CD4-positive, alpha-beta T cell (primary cell): ENCODE data around the gene EPSTI1. TPM values are rescaled to one million over a fixed set of nuclear protein-coding genes. Genes with fewer than 3 reads are reported as not detected.

Source experiments
- ATAC-seq: fragments of 200-7000 bp; cut with Tn5 transposase; one replicate; pipeline ENCODE4 v1.10.0; 2022; ENCODE audit warnings: mild to moderate bottlenecking; ENCODE audit not compliant: poor library complexity
- CTCF ChIA-PET: fragments of 350-600 bp; sonication (Branson Sonifier 250); formaldehyde crosslinking; loops from one replicate; lab custom pipeline; 2021; ENCODE audit warnings: antibody characterized with exemption, inconsistent platforms; lab: Charles Lee
- POLR2A ChIA-PET: fragments of 350-600 bp; sonication (Branson Sonifier 250); formaldehyde crosslinking; loops from one replicate; lab custom pipeline; 2021; ENCODE audit warnings: antibody characterized with exemption, inconsistent platforms; lab: Charles Lee
- DNase-seq, 14 experiments: peaks; one replicate each; pipeline ENCODE4 v3.0.0-alpha.2; 2013 to 2020; ENCODE audit warnings: mixed read lengths in 2 of 14
- H3K27ac ChIP-seq, 2 donors: one replicate each; pipeline versions ENCODE4 v1.5.1 to v1.7.0; 2013; ENCODE audit warnings: low read length in 2 of 2, low read depth in 1 of 2, mild to moderate bottlenecking in 1 of 2
- H3K27me3 ChIP-seq, 2 experiments: 1 replicate in 1 of 2; 2 replicates in 1 of 2; pipeline versions ENCODE4 v1.6.1 to v1.7.0; 2013; ENCODE audit warnings: low read length in 2 of 2, control low read depth in 1 of 2, mild to moderate bottlenecking in 1 of 2, moderate library complexity in 1 of 2; ENCODE audit not compliant: insufficient read depth in 2 of 2, control insufficient read depth in 1 of 2
- H3K36me3 ChIP-seq: one replicate; pipeline ENCODE4 v1.6.1; 2013; ENCODE audit warnings: low read length, control low read depth; ENCODE audit not compliant: insufficient read depth
- H3K4me1 ChIP-seq: one replicate; pipeline ENCODE4 v1.6.1; 2013; ENCODE audit warnings: low read length, control low read depth; ENCODE audit not compliant: insufficient read depth
- H3K4me3 ChIP-seq: one replicate; pipeline ENCODE4 v1.5.1; 2013; ENCODE audit warnings: mild to moderate bottlenecking, low read length, moderate library complexity
- H3K9me3 ChIP-seq, 2 experiments: 1 replicate in 1 of 2; 2 replicates in 1 of 2; pipeline versions ENCODE4 v1.6.1 to v1.7.0; 2013; ENCODE audit warnings: low read length in 2 of 2, mild to moderate bottlenecking in 2 of 2, control low read depth in 1 of 2, moderate library complexity in 1 of 2; ENCODE audit not compliant: control insufficient read depth in 1 of 2, insufficient read depth in 1 of 2
- H3K27ac Mint-ChIP-seq: one replicate; pipeline ENCODE4 v1.8.0; 2020; ENCODE audit warnings: mixed read lengths
- H3K27me3 Mint-ChIP-seq: one replicate; pipeline ENCODE4 v1.8.0; 2021; ENCODE audit warnings: mixed read lengths
- H3K36me3 Mint-ChIP-seq: one replicate; pipeline ENCODE4 v1.8.0; 2021; ENCODE audit warnings: low read depth, mixed read lengths
- H3K4me1 Mint-ChIP-seq: one replicate; pipeline ENCODE4 v1.8.0; 2021; ENCODE audit warnings: low read depth, mixed read lengths
- H3K4me3 Mint-ChIP-seq: one replicate; pipeline ENCODE4 v1.8.0; 2020; ENCODE audit warnings: mild to moderate bottlenecking, mixed read lengths
- H3K9me3 Mint-ChIP-seq: one replicate; pipeline ENCODE4 v1.8.0; 2020; ENCODE audit warnings: mixed read lengths
- CTCF ChIP-seq: fragments of 200-600 bp; IDR thresholded peaks from one replicate; pipeline ENCODE4 v1.8.0; 2022; ENCODE audit warnings: antibody characterized with exemption, mild to moderate bottlenecking
- intact Hi-C, 2 experiments: fragments of 100-400 bp; cut with DNase I in 1 of 2; cut with micrococcal nuclease in 1 of 2; formaldehyde crosslinking; loops; one replicate each; pipeline versions ENCODE4 v1.15.1 to v1.9.0; 2023 to 2025; cut with DNase I, micrococcal nuclease
- total RNA-seq, 174 experiments: library from RNA in 2 of 174; stranded (reverse) in 2 of 174; gene quantifications; one replicate each; pipeline ENCODE4 v1.2.3 and lab custom pipeline; 2021 to 2026

EPSTI1 gene
- total RNA-seq, 2 experiments from 2014 or later: 23.5 to 24.5 TPM

DNA sequence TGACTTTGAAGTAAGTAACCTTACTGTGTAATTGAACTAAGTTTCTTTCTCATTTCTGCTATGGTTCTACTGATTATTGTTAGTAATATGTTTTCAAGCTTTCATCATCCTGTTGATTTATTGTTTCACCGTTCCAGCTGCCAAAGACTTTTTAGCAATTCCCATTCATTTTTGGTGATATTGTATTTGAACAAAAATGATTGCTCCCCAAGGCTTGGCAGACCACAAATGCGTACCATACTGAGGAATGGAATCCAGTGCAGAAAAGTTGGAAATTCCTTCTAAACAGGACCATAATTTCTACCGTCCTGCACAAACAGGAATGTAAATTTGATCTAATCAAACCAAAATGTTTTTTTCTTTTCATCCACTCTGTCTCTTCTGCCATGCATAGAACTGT lies 10.7 kb downstream of the EPSTI1 start:
- Mint-ChIP-seq H3K9me3 (no peaks in the 10 kb centered on the region), H3K27ac (no peak overlapping the region), H3K27me3 (no peaks in the 10 kb centered on the region), H3K4me1 (peaks cover 56% of the 10 kb centered on the region), H3K4me3 (no peak overlapping the region), H3K36me3 (peaks cover 35% of the 10 kb centered on the region)
- Histone ChIP-seq H3K4me1 (peaks cover 5% of the 10 kb centered on the region), H3K27me3 (no peaks in the 10 kb centered on the region), H3K9me3 (no peaks in the 10 kb centered on the region), H3K27ac (no peak overlapping the region), H3K36me3 (peaks cover 4% of the 10 kb centered on the region), H3K4me3 (no peak overlapping the region)
- no peak for TF ChIP-seq CTCF
- no peak for DNase-seq
- no peak for ATAC-seq
- intact Hi-C loops: no loop called here
- POLR2A ChIA-PET: no interaction called here
- CTCF ChIA-PET: interaction anchor here (1.5 kb wide), 1 partner anchor 36 kb away, joined by 4 read pairs; no protein-coding TSS in a partner anchor

DNA sequence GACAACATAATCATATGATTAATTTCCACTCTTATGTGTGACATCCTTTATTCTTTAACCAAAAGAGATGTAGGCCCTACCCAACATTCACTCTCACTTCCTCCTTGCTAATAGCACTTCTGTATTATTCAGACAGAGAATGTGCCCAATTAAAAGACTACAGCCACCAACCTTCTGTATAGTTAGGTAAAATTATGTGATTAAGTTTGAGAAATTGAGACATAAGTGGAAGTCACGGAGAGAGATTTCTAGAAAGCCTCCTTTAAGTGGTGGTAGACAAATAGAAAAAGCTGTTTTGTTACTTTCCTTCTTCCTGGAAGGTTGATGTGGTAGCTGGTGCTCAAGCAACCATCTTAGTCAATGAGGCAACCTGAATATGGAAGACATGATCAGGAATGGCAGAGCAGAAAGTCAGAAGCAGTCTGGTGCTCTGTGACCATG lies 14.8 kb downstream of the EPSTI1 start:
- H3K36me3 Mint-ChIP-seq: peaks cover 46% of the 10 kb centered on the region
- ChIA-PET CTCF (no interaction called here), POLR2A (no interaction called here)
- H3K4me3 ChIP-seq: no peak overlapping the region
- H3K27me3 ChIP-seq: no peaks in the 10 kb centered on the region
- H3K4me1 ChIP-seq: no peaks in the 10 kb centered on the region
- H3K27me3 Mint-ChIP-seq: no peaks in the 10 kb centered on the region
- H3K27ac Mint-ChIP-seq: peak overlapping the region; percentile 34
- no peak overlapping the region for H3K27ac ChIP-seq
- no peak for TF ChIP-seq CTCF
- H3K4me3 Mint-ChIP-seq: no peak overlapping the region
- ATAC-seq: no peak
- H3K36me3 ChIP-seq: peaks cover 10% of the 10 kb centered on the region
- intact Hi-C loops: no loop called here
- peaks cover 3% of the 10 kb centered on the region for H3K9me3 Mint-ChIP-seq
- H3K9me3 ChIP-seq: no peaks in the 10 kb centered on the region
- peaks cover 36% of the 10 kb centered on the region for H3K4me1 Mint-ChIP-seq
- DNase-seq: no peak

- DNase-seq (no peak), ATAC-seq (no peak)
- H3K27me3 Mint-ChIP-seq: no peaks in the 10 kb centered on the region
- Histone ChIP-seq H3K36me3 (peaks cover 10% of the 10 kb centered on the region), H3K27me3 (no peaks in the 10 kb centered on the region), H3K27ac (no peak overlapping the region), H3K9me3 (no peaks in the 10 kb centered on the region), H3K4me3 (no peak overlapping the region), H3K4me1 (peaks cover under 1% of the 10 kb centered on the region)
- ChIA-PET POLR2A (interaction anchor here (0.5 kb wide), 1 partner anchor 14 kb away, joined by 3 read pairs; no protein-coding TSS in a partner anchor), CTCF (interaction anchor here (0.7 kb wide), 1 partner anchor 52 kb away, joined by 3 read pairs; no protein-coding TSS in a partner anchor)
- TF ChIP-seq CTCF: no peak
- peaks cover 34% of the 10 kb centered on the region for H3K4me1 Mint-ChIP-seq
- H3K27ac Mint-ChIP-seq: peak overlapping the region; percentile 2
- H3K9me3 Mint-ChIP-seq: peaks cover 3% of the 10 kb centered on the region
- no peak overlapping the region for H3K4me3 Mint-ChIP-seq
- peaks cover 47% of the 10 kb centered on the region for H3K36me3 Mint-ChIP-seq
- intact Hi-C loops: no loop called here
Observed at GRCh38 chr13:42976066-42976465, 16.0 kb downstream of the EPSTI1 start.
